ENCODE data around the gene CFAP221.

Gene CFAP221

GRCh38 chr2:119579424-119580295, 35.4 kb downstream of the CFAP221 start:
- TF ChIP-seq CTCF (IDR thresholded peaks at IDR 0.05; ENCODE audit: low read depth, low read length, missing control alignments), result no peak
- no peak overlapping the region for H3K4me3 ChIP-seq (replicated peaks; ENCODE audit: low read depth, low read length)
- DNase-seq (ENCODE audit: extremely low read depth, low read depth), result no peak

GRCh38 chr2:119580550-119581072, 36.4 kb downstream of the CFAP221 start:
- H3K4me3 ChIP-seq (replicated peaks; ENCODE audit: low read depth, low read length), result no peak overlapping the region
- no peak for DNase-seq (ENCODE audit: extremely low read depth, low read depth)
- TF ChIP-seq CTCF (IDR thresholded peaks at IDR 0.05; ENCODE audit: low read depth, low read length, missing control alignments), result no peak

- TF ChIP-seq CTCF (IDR thresholded peaks at IDR 0.05; ENCODE audit: low read depth, low read length, missing control alignments), result no peak
- no peak overlapping the region for H3K4me3 ChIP-seq (replicated peaks; ENCODE audit: low read depth, low read length)
- no peak for DNase-seq (ENCODE audit: extremely low read depth, low read depth)
Observed at GRCh38 chr2:119583291-119583690, 39.0 kb downstream of the CFAP221 start.

GRCh38 chr2:119584469-119584868, 40.2 kb downstream of the CFAP221 start:
- no peak overlapping the region for H3K4me3 ChIP-seq (replicated peaks; ENCODE audit: low read depth, low read length)
- TF ChIP-seq CTCF (IDR thresholded peaks at IDR 0.05; ENCODE audit: low read depth, low read length, missing control alignments), result no peak
- no peak for DNase-seq (ENCODE audit: extremely low read depth, low read depth)

- no peak overlapping the region for H3K4me3 ChIP-seq (replicated peaks; ENCODE audit: low read depth, low read length)
- TF ChIP-seq CTCF (IDR thresholded peaks at IDR 0.05; ENCODE audit: low read depth, low read length, missing control alignments), result no peak
- no peak for DNase-seq (ENCODE audit: extremely low read depth, low read depth)
Observed at GRCh38 chr2:119586085-119586484, 41.8 kb downstream of the CFAP221 start.

- no peak for TF ChIP-seq CTCF (IDR thresholded peaks at IDR 0.05; ENCODE audit: low read depth, low read length, missing control alignments)
- DNase-seq (ENCODE audit: extremely low read depth, low read depth), result no peak
- no peak overlapping the region for H3K4me3 ChIP-seq (replicated peaks; ENCODE audit: low read depth, low read length)
Observed at GRCh38 chr2:119590873-119591272, 46.6 kb downstream of the CFAP221 start.
